Astrocyte of the hippocampus (primary cell): Measurements from ENCODE around the gene GBP2.
A peak's percentile ranks its signal among the peaks of the same experiment; 100 is the strongest.

Source experiments
- DNase-seq: peaks from one replicate; pipeline ENCODE4 v3.0.0; 2011; ENCODE audit warnings: low read depth, low spot score

The GBP2 gene

DNA sequence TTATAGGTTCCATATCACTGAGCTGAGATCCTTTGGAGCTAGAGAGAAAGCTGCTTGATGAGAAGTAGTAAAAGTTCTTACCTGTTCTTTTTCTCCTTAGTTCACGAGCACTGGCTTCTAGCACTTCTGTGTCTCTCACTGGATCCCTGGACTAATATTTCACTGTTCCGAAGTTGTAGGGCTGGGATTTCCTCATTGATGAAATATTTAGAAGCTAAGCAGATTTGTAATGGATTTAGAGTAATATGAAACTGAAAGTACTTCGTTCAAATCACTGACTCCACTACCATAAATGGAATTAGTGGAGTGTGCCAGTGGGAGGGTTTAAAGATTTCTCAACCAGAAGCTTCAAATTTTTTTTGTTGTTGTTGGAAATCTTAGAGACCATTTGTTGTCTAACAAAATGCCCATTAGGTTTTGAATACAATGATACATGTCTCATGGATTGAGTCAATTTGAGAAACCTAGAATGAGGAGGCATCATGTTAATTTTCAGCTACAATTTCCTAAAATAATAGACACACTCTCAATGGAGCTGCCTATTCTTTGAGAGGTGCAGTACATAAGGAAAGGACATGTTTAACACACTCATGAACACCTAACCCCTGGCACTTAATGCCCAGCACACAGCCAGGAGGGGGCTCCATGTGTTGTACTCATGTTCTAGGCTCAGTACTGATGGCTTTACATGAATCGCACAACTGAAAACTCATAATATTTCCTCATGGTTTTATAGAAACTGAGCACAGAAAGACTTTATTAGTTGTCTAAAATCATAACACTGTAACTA, 60.6 kb downstream of the GBP2 start, which contains the start of gene GBP1:
Gene GBP1, minus strand, starts transcription at position 130 of the 790 bp plus-strand sequence. CDS start 1,974 bp downstream, outside the sequence.
- peak; percentile 78 for DNase-seq

- no peak for DNase-seq
These were observed 61.3 kb downstream of the GBP2 start for GRCh38 chr1:89064632-89065031.

GRCh38 chr1:89063094-89063493, 62.8 kb downstream of the GBP2 start:
- no peak for DNase-seq

DNA sequence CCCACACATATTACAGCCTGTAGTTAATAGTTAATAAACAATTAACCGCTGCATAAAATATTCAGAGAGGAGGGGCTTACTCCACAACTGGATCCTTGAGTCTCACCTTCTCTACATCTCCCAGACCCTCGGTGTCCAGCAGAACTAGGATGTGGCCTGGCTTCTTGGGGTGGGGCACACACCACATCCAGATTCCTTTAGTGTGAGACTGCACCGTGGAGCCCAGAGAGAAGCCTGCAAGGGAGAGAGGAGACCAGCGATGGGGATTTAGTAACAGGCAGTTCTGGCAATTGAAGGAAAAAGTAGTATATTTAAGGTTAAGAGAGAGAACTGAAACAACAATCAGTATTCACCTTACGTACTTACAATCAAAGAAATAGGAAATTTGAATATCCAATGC, 65.8 kb downstream of the GBP2 start:
- DNase-seq, result no peak
